ENCODE data around the gene HDAC4. TPM values are rescaled to one million over a fixed set of nuclear protein-coding genes. Genes with fewer than 3 reads are reported as not detected.

The HDAC4 gene
- total RNA-seq, 4 donors from 2014 or later: 24.8 to 82.9 (median 41.3) TPM

GRCh38 chr2:239375278-239376061, 25.4 kb downstream of the HDAC4 start:
- TF ChIP-seq CTCF (IDR thresholded peaks at IDR 0.05; ENCODE audit: low read depth): no peak

GRCh38 chr2:239374896-239375277, 25.9 kb downstream of the HDAC4 start:
- TF ChIP-seq CTCF (IDR thresholded peaks at IDR 0.05; ENCODE audit: low read depth): no peak

DNA sequence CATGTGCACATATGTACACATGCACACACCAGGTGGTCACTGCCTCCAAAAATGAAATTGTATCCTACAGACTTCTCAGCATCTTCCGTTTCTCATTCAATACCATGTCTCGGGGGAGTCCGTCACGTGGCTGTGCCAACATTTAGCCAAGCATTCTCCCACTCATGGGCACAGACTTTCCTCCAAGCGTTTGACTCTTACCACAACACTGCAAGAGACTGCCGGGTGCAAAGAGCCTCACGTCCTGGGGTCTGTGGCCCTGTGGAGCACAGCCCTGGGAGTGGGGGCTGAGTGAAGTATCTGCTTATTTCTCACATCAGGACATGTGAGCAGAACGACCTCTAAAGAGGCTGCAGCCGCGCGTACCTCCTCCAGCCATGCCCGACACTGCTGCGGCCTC, 28.0 kb downstream of the HDAC4 start:
- TF ChIP-seq CTCF (IDR thresholded peaks at IDR 0.05; ENCODE audit: low read depth): no peak

- TF ChIP-seq CTCF (IDR thresholded peaks at IDR 0.05; ENCODE audit: low read depth): no peak
Observed at GRCh38 chr2:239371726-239372686, 28.8 kb downstream of the HDAC4 start.

- no peak for TF ChIP-seq CTCF (IDR thresholded peaks at IDR 0.05; ENCODE audit: low read depth)
Observed at GRCh38 chr2:239370876-239371725, 29.7 kb downstream of the HDAC4 start.

DNA sequence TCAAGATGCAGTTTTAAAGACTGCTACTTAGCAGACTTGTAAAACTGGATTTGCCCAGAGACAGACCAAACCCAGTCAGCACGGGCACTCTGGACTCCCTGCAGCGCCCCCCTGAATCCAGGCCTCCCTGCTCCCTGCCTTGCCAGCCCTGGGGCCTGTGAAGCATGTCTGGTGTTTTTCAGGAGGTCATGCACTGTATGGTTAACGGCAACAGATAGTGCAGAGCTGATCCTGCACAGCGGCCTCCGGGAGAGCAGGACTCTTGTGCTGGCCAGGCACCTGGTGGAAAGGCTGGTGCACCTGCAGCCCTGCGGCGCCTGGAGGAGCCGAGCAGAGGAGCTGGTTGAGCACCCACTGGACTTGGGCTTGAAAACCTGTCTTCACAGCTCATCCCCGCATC, 30.4 kb downstream of the HDAC4 start:
- TF ChIP-seq CTCF (IDR thresholded peaks at IDR 0.05; ENCODE audit: low read depth): no peak

All from subcutaneous adipose tissue (tissue), 4 donors.